Fibroblast of skin of left quadriceps (primary cell): ENCODE data around the gene ZNF2.
A peak's percentile ranks its signal among the peaks of the same experiment; 100 is the strongest.
"Not testable (repeated sequence)": the region's sequence is repeated elsewhere in the genome, so short reads cannot be mapped to it uniquely, and the experiment has no call there.

Source experiments
- DNase-seq, 2 experiments: peaks; one replicate each; pipeline ENCODE4 v3.0.0-alpha.2; 2013; ENCODE audit warnings: low read depth in 2 of 2

The ZNF2 gene

DNA sequence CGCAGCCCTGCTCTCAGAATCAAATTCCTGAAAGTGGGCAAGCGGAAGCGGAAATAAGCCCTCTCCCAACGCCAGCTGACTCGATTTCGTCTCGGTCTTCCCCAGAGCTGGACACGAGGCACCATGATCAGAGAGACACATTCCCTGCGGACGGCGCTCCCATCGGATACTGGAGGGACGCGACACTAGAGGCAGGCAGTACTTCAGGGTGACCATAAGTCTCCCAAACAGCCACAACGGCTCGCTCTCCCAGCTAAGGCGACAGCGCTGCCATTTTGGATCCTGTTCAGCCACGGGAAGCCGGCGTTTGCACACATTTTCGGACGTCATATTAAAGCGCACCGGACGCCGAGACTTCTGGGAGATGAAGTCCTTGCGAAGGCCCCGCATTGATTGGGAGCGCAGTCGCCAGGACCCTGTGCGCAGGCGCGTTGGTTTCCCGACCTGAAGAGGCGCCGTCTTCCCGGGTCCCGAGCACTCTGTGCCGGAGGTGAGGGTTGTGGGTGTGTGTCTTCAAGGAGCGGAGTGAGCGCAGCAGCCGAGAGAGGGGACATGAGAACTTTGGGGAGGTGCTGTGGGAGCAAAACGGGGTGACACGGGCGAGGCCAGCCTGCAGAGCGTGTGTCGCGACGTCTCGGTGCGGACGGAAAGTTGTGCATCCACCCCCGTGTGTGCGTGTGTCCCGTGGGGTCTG, at the start of gene ZNF2:
Gene ZNF2 (plus strand): TSS at position 439 of the 694 bp plus-strand sequence. CDS start 10,418 bp downstream, outside the sequence.
- DNase-seq, result peak; percentile 95 to 96

DNA sequence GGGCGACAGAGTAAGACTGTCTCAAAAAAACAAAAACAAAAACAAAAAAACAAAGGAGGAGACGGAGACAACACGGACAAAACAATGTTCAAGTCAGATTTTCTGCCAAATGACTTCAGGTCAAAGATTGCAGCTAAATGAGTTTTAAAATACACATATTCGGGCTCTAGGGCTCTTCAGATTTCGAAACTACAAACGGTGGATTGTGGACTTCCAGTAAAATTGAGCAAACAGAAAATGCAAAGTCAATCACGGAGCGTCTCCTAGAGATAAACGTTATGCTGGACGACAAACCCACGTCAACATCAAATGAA, 44.6 kb upstream of the ZNF2 start:
- DNase-seq, result no peak

DNA sequence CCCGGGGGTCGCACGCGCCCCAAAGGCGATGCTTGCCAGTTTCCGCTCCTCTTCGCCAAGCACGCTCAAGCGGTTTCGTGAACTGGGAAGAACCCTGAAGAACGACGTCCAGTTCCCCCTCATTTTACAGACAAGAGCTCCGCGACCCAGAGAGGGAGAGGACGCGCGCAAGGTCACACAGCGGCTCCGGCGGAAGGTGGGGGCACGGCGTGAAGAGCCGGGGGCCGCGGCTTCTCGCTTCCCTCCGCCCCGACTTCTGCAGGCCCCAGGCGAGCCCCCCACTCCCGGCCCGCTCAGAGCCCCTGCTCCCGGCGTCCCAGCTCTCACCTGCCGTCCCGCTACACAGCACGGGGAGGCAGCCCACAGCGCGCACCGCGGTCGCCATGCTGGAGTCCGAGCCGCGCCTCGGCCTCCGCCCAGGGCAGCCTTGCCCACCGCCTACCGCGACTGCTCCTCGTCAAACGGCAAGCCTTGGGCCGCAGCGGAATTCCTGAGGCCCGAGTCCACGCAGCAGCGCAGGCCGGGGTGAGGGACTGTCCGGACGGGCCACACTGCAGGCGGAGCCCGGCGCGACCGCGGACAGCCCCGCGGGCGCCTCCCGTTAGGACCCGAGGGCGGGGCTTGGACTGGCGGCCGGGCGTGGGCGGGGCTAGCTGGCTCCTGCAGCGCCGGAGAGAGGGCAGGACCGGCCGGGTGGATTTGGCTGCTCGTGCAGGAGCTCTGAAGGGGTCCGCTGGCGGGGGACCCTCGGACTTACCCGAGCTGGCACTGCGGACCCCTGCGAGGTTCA, 44.0 kb upstream of the ZNF2 start, which contains the start of gene MRPS5:
Gene MRPS5 (minus strand): TSS at position 402 of the 790 bp plus-strand sequence. CDS start 17 bp downstream, at position 385.
- peak; percentile 32 to 39 for DNase-seq

DNA sequence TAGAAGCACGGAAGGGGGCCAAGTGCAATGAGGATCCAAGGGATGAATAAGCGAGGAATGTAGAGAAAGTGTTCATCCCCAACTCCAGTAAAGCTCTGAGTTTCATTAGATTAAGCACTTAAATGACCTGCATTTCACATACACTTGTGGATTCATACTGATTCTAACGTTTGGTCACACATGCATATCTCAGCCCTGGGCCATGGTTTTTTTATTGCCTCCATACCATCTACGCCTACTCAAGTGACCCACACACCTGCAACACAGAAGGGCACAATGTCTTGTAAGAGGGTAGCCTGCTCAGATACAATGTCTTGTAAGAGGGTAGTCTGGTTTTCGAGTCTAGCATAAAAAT, 43.4 kb upstream of the ZNF2 start:
- DNase-seq, result no peak

DNA sequence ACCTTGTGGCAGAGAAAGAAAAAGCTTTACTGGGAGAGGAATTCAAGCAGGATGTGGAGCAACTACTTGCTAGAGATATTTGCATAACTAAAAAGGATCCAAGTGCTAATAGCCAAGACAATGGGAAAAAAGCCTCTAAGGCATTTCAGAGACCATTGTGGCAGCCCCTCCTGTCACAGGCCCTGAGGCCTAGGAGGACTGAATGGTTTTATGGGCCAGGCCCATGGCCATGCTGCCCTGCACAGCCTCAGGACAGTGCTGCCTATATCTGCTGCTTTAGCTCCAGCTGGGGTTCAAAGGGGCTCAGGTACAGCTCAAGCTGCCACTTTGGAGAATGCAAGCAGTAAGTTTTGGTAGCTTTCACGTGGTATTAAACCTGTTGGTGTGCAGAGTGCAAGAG, 26.9 kb upstream of the ZNF2 start:
- DNase-seq, result no peak

DNA sequence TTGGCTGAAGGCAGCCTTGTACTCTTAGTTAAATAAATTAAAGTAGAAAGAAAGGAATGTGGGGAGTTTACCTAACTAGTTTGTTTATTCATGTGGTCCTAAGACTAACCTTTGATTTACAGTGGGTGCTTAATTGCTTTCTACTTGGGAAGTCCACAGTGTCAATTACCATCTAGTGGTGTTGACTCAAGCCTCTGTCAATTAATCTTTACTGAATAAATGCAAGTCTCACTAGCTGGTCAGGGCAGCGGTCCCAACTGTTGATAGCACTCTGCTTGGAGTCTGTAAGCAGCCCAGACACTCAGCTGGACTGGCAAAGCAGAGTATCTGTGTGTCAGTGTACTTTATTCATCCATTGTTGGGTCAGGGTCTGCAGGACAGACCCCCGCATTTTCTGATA, 21.8 kb upstream of the ZNF2 start:
- DNase-seq, result no peak

DNA sequence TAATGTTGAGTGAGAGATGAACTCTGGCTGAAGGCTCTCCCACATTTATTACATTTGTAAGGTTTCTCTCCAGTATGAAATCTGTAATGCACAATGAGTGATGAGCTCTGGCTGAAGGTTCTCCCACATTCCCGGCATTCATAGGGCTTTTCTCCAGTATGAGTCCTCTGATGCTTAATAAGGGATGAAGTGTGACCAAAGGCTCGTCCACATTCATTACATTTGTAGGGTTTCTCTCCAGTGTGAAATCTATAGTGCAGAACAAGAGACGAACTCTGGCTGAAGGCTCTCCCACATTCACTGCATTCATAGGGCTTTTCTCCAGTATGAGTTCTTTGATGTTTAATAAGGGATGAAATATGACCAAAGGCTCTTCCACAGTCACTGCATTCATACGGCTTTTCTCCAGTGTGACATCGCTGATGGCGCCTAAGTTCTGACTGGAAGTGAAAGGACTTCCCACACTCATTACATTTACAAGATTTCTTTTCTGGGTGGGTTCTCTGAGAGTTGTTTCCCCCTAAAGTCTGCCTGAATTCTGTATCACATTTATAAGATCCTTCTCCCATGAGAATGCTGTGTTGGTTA, 16.1 kb upstream of the ZNF2 start:
- no peak for DNase-seq

DNA sequence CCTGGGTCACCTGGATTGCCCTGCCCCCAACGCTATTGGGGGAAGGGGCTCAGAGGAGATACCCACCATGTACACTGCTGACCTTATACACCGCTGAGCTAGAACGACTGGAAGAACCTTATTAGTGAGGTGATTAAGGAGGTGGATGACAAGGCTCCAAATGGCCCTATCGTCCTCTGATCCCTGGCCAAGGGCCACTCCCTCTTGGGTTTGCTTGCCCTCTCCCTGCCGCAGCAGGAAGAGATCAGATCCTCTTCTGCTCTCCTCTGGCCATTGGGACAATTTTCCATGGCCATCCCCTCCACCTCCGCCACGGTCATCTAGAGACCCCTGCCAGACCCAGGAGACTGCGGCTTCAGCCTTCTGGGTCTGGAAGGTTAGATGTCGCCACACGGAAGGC, 7.2 kb upstream of the ZNF2 start:
- DNase-seq, result no peak

DNA sequence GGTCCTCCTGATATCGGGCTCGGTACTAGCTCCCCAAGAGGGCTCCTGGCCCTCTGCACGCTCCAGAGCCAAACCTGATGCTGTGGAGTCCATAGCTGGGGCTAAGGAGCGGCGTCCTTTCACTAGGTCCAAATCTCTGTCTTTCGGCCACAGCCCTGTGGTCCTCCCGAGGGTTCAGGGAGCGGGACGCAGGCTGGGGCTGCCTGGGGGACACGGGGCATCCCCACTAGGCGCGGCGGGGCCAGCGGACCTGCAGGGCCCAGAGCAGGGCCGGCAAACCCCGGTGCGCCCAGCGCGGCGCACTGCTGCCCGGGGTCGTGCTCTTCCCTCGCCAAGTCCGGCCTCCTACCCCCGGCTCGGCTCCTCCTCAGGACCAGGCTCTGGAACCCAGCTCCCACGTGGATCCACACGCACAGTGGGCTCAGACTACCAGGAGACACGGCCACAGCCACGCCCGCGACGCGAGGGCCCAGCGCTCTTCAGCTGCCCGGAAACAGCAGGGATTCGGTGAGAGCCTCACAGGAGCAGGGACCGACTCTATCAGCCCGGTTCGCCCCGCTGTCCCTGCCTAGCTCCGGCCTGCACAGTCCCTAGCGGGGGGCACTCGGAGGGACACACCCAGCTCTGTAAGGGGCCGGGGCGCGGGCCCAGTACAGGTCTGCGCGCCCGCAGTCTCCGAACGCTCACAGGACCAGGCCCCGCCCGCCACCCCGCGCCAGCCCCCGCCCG, 6.6 kb upstream of the ZNF2 start:
- peak in 1 of 2 experiments; percentile 11 for DNase-seq

DNA sequence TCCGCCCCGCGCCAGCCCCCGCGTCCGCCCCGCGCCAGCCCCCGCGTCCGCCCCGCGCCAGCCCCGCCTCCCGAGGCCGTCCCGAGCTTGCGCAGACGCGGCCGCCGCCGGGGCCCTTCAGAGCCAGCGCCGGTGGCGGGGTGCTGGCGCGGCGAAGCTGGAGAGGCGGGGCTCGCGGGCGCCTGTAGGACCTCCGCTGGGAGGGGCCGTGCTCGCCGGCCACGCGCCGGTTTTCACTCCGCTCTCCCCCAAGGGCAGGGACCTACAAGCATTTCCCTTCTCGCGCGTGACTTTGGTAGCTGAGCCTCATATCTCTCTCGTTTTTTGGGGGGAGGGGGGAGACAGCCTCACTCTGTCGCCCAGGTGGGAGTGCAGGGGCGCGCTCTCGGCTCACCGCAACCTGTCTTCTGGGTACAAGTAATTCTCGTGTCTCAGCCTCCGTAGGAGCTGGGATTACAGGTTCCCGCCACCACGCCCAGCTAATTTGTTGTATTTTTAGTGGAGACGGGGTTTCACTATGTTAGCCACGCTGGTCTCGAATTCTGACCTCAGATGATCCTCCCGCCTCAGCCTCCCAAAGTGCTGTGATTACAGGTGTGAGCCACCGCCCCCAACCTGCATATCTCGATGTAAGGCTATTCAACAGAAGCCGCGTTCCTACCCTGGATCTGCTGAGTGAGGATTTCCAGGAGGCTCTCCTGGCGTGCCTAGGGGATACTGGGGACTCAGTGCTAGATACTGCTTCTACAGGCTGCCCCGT, 5.7 kb upstream of the ZNF2 start, which contains the start of gene ZNF514:
Gene ZNF514 (minus strand): TSS at position 159 of the 760 bp plus-strand sequence. CDS start 6,595 bp downstream, outside the sequence.
- peak; percentile 38 to 48 for DNase-seq

DNA sequence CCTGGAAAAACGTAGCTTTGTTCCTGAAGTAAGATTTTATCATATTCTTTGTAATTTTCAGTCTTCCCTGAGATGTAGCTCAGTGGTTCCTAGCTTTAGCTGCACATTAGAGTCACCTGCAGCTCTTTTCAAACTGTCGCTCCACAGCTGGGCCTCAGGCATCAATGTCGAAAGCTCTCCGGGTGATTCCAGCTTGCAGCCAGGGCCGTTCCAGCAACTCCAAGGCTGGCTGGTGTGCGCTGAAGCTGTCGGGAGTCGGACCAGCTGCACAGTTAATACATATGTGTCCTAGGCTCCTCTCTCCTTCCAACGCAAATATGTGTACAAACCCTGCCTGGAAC, 609 bp upstream of the ZNF2 start:
- DNase-seq, result no peak

DNA sequence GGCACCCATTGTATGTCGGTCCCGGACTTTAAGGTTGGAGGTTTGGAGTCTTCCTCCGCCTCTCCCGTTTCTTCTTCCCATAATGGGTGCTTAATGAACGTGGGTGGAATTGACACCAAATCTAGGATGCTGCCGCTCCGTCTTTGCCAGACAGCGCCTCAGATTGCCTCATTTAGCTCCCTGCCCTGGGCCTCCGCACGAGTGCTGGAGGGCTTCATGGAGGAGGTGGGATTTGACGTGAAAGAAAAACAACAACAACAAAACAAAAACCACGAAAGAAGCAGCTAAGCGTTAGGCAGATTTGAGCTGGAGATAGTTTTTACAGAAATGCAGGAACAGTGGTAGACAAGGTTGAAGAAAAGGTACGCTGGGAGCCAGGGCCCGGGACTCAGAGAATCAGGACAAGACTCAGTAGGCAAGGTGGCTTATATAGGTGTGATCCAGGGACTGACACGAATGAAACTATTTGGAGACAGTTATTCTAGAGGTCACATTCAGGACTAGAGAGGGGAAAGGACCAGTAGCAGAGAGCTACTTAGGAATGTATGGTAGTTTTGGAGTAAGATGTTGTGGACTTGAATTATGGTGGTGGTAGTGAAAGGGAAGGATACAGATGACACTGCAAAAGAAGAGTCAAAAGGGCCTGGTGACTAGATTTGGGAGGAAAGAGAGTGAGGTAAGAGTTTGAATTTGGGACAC, 605 bp downstream of the ZNF2 start:
- no peak for DNase-seq

DNA sequence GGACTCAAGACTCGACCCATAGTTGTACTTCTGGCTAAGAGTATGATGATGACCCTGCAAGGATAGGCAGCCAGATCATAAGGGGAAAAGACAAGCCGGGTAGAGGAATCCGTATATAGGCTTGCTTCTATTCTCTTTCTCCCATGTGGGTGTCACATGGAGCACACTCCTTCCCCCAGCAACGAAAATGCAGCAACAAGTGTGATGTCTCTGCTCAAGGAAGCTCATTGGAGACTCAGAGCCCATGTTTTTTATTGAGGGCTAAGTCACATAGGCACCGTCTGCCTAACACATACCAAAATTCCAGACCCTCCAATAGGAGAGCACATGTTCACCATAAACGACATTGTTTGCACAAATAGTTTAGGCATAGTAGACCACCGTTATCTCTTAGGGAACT, 6.3 kb downstream of the ZNF2 start:
- no peak for DNase-seq

DNA sequence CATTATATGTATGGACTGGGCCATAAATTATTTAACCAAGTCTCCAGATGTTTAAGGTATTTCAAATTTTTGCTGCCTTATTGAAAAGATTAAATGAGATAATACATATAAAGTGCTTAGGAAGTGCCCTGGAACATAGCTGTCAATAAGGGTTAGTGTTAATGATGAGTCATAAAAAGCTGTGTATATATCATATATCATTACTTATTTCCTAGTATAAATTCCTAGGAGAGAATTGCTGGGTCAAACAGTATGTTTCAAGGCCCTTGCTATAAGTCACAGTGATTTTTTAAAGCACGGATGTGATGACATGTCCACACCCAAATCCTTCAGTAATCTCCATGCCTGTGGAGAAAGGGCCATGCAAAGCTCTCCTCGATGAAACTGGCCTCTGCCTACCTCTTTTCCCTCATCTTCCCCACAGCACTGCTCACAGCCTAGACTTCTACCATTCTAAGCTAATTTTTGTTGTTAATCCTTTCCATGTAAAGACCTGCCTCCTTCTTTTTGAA, 8.5 kb downstream of the ZNF2 start:
- DNase-seq, result no peak

DNA sequence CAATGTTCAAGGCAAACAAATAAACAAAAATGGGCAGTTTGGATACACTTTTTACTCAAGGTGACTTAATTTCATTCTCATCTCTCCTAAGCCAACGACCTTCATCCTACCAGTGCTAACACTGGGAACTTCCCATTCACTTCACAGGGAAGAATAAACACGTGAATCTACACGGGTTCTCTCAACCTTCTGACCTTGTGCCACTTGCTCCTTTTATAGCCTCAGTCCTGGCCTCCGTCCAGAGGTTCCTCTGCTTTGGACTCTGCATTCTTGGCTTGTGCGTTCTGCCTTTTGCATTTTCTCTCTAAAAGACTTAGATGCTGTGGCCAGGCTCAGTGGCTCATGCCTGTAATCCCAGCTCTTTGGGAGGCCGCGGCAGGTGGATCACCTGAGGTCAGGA, 13.8 kb downstream of the ZNF2 start:
- no peak for DNase-seq

DNA sequence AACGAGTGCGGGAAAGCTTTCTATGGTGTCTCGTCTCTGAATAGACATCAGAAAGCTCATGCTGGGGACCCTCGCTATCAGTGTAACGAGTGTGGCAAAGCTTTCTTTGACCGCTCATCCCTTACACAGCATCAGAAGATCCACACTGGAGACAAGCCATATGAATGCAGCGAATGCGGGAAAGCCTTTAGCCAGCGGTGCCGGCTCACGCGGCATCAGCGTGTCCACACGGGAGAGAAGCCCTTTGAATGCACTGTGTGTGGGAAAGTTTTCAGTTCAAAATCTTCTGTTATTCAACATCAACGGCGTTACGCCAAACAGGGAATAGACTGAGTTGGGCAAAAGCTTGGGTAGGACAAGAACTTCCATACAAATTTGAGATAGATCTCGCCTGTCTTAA, 16.2 kb downstream of the ZNF2 start:
- DNase-seq, result no peak

DNA sequence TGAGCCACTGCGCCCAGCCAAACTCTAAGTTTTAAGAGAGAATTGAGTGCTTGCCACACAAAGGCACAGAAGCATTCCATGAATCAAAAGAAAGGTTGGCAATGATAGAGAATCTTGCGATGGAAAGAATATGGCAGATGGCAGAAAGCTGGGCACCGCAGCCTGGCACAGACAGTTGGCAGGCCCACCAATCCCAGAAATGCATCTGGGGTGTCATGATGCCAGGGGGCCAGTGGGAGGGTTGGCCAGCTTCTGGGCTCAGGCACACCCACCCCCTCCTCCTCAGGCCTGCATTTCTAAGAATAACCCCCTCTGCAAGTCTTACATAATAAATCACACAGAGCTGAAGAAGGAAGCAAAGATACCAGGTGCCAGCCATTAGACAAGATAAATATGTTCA, 19.6 kb downstream of the ZNF2 start:
- no peak for DNase-seq

DNA sequence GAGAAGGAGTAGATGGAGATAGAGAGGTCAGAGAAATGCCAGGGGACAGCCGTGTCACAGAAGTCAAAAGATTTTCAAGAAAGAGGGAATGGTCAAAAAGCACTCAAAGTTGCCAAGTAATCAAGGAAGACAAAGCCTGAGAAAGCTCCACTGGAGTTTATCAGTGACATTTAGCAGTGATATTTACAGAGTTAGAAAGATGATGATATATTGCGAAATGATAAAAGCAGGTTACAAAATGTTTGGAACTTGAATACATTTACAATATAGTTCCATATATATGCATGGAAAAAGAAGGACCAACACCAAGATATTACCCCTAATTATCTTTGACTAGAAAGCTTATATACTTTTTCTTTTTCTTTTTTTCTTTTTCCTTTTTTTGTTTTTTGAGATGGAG, 20.4 kb downstream of the ZNF2 start:
- no peak for DNase-seq

DNA sequence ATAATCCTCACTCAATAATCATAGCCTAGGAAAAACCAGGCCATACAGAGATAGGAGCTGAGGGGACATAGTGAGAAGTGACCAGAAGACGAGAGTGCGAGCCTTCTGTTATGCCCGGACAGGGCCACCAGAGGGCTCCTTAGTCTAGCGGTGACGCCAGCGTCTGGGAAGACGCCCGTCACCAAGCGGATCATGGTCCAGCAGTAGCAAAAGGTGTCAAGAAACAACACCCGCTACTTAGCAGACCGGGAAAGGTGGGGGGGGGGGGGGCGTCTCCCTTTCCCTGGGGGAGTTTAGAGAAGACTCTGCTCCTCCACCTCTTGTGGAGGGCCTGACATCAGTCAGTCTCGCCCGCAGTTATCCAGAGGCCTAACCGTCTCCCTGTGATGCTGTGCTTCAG, 27.3 kb downstream of the ZNF2 start:
- not testable (repeated sequence) for DNase-seq

DNA sequence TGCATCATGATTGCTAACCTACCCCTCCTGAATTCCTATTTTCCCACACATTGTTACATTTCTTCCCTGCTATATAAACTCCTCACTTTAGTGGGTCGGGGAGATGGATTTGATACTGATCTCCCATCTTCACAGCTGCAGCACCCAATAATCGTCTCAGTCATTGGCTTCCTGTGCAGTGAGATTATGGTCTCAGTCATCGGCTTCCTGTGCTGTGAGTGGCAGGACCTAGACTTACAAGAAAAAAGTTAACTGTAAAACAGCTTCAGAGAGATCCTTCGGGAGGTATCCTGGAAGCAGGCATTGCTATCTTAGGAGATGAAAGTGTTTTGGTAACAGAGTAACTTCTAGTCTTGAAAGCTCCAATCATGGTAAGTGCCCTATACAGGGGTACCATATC, 38.3 kb downstream of the ZNF2 start:
- DNase-seq, result no peak

DNA sequence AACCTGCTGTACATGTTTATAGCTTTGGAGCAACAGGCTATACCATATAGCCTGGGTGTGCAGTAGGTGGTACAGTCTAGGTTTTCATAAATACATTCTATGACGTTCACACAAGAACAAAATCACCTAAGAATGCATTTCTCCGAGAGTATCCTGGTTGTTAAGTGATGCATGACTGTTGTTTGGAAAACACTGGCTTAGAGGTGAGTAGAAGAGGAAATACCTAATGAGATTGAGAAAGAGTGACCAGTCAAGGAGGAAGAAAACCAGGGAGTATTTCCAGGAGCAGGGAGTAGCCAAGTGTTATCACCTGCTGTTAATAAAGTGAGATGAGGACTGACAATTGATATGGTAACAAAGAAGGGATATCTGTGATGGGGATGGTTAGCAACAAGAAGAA, 38.8 kb downstream of the ZNF2 start:
- no peak for DNase-seq
